H1 (cell line): ENCODE data around the gene TRIM14. TPM values are rescaled to one million over a fixed set of nuclear protein-coding genes. Genes with fewer than 3 reads are reported as not detected.

ENCODE experiments used
- HDAC2 ChIP-seq, 2 experiments: fragments of 300-600 bp in 1 of 2; sonication (generic) in 1 of 2; IDR thresholded peaks; 2 replicates each; pipeline ENCODE4 v1.6.1; 2011 to 2012; ENCODE audit warnings: low read depth in 2 of 2, low read length in 2 of 2, mild to moderate bottlenecking in 2 of 2, moderate library complexity in 2 of 2, borderline replicate concordance in 1 of 2, inconsistent platforms in 1 of 2
- HDAC6 ChIP-seq: IDR thresholded peaks from one replicate; pipeline ENCODE4 v1.7.1; 2012; ENCODE audit warnings: low read depth, mild to moderate bottlenecking, inconsistent platforms, low read length, moderate library complexity
- SIN3A ChIP-seq, 2 experiments: IDR thresholded peaks in 1 of 2; conservative IDR thresholded peaks in 1 of 2; 2 replicates each; pipeline ENCODE4 v1.6.1; 2011 to 2012; ENCODE audit warnings: low read length in 2 of 2, improper control_type of control experiment in 1 of 2, low read depth in 1 of 2, mild to moderate bottlenecking in 1 of 2
- TAF1 ChIP-seq: IDR thresholded peaks from 2 replicates; pipeline ENCODE4 v1.6.1; 2011; ENCODE audit warnings: mild to moderate bottlenecking, low read depth, low read length
- polyA plus RNA-seq, 7 experiments: library from polyadenylated mRNA; depleted of rRNA in 3 of 7; stranded (reverse) in 5 of 7; unstranded in 2 of 7; fragments of >200 nt in 5 of 7; fragments of 200-250 nt in 2 of 7; gene quantifications; 1 replicate in 5 of 7; 2 replicates in 1 of 7; 4 replicates in 1 of 7; pipeline versions ENCODE4 v1.2.1 to v1.2.3, GENCODE V29; 2011 to 2013; ENCODE audit warnings: missing spikeins in 2 of 7, mixed read lengths in 2 of 7
- total RNA-seq: library from RNA; stranded (reverse); fragmentation: NEBNext Ultra II Directional; extraction: Animal tissue kit (Norgen Biotek cat#: 25700); gene quantifications from 2 replicates; pipeline ENCODE4 v1.2.1, GENCODE V29; 2021
- TF ChIP-seq, protein P1 (sequence below), 3 experiments: IDR thresholded peaks; 1 replicate in 2 of 3; 2 replicates in 1 of 3; pipeline versions ENCODE4 v1.5.1 to v1.6.1; 2011; ENCODE audit warnings: low read length in 3 of 3, mild to moderate bottlenecking in 3 of 3, inconsistent platforms in 2 of 3, low read depth in 1 of 3, moderate library complexity in 1 of 3; ENCODE audit not compliant: insufficient read depth in 1 of 3; ENCODE audit errors: control extremely low read depth in 1 of 3

Gene TRIM14
- total and polyA plus RNA-seq, 2 of the 8 experiments (the other 6 are each of a cell fraction or from before 2014, with no cell fraction given) = 9.2 to 19.4 TPM

DNA sequence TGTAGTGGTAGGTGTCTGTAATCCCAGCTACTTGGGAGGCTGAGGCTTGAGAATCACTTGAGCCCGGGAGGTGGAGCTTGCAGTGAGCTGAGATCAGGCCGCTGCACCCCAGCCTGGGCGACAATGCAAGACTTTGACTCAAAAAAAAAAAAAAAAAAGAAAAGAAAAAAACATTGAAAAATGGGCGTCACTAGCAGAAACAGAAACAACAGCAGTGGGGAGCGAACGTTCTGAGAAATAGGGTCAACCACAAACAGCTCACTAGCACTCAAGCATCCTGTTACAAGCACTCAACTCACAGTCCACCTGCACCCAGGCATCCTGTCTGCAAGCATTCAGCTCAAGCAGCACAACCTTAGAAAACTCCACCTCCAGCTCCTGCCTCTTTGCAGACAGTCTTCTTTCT is 17.2 kb downstream of the TRIM14 start (continued):
- TF ChIP-seq SIN3A (conservative IDR thresholded peaks at IDR 0.05 in 1 of 2, IDR thresholded peaks at IDR 0.05 in 1 of 2; ENCODE audit: low read depth in 1 of 2, low read length in 2 of 2) = no peak
- TF ChIP-seq HDAC2 (IDR thresholded peaks at IDR 0.05; ENCODE audit: borderline replicate concordance in 1 of 2, low read depth in 2 of 2, low read length in 2 of 2) = no peak
- TF ChIP-seq HDAC6 = no peak
- TF ChIP-seq, protein P1, sequence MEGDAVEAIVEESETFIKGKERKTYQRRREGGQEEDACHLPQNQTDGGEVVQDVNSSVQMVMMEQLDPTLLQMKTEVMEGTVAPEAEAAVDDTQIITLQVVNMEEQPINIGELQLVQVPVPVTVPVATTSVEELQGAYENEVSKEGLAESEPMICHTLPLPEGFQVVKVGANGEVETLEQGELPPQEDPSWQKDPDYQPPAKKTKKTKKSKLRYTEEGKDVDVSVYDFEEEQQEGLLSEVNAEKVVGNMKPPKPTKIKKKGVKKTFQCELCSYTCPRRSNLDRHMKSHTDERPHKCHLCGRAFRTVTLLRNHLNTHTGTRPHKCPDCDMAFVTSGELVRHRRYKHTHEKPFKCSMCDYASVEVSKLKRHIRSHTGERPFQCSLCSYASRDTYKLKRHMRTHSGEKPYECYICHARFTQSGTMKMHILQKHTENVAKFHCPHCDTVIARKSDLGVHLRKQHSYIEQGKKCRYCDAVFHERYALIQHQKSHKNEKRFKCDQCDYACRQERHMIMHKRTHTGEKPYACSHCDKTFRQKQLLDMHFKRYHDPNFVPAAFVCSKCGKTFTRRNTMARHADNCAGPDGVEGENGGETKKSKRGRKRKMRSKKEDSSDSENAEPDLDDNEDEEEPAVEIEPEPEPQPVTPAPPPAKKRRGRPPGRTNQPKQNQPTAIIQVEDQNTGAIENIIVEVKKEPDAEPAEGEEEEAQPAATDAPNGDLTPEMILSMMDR (IDR thresholded peaks at IDR 0.05; ENCODE audit: control extremely low read depth in 1 of 3, insufficient read depth in 1 of 3, low read depth in 1 of 3, low read length in 3 of 3) = no peak
- TF ChIP-seq TAF1 = no peak
